Inflammatory macrophage treated with lipopolysaccharide for 4 hours (primary cell): ENCODE measurements around the gene AQP2.

Experiments
- DNase-seq: peaks from one replicate; pipeline ENCODE4 v3.0.0-alpha.2; 2020

The AQP2 gene

GRCh38 chr12:49950273-49951251 lies at the start of gene AQP2:
TSS of gene AQP2 (plus strand) at chr12:49950737. CDS start at chr12:49950831, 94 bp downstream.
- DNase-seq = no peak

- no peak for DNase-seq
Observed at GRCh38 chr12:49901026-49901425, 49.5 kb upstream of the AQP2 start.

GRCh38 chr12:49901986-49902385 lies 48.6 kb upstream of the AQP2 start:
- DNase-seq = no peak

GRCh38 chr12:49902399-49903350 lies 47.9 kb upstream of the AQP2 start:
- DNase-seq = no peak

- no peak for DNase-seq
Observed at GRCh38 chr12:49903351-49903699, 47.2 kb upstream of the AQP2 start.

- no peak for DNase-seq
Observed at GRCh38 chr12:49903700-49904423, 46.7 kb upstream of the AQP2 start, which contains the start of gene FAIM2. TSS of gene FAIM2 (minus strand) at chr12:49903900. CDS start at chr12:49903792, 108 bp downstream.

GRCh38 chr12:49904601-49905000 lies 45.9 kb upstream of the AQP2 start:
- no peak for DNase-seq

GRCh38 chr12:49905718-49906314 lies 44.7 kb upstream of the AQP2 start:
- no peak for DNase-seq

GRCh38 chr12:49907352-49907751 lies 43.2 kb upstream of the AQP2 start:
- no peak for DNase-seq

- DNase-seq = no peak
Observed at GRCh38 chr12:49909356-49909755, 41.2 kb upstream of the AQP2 start.

GRCh38 chr12:49909826-49910225 lies 40.7 kb upstream of the AQP2 start:
- DNase-seq = peak; percentile 72

- DNase-seq = no peak
Observed at GRCh38 chr12:49910331-49911212, 40.0 kb upstream of the AQP2 start.

- DNase-seq = no peak
Observed at GRCh38 chr12:49911213-49911605, 39.3 kb upstream of the AQP2 start.

GRCh38 chr12:49912345-49913255 lies 37.9 kb upstream of the AQP2 start:
- no peak for DNase-seq

GRCh38 chr12:49916129-49916919 lies 34.2 kb upstream of the AQP2 start:
- no peak for DNase-seq

GRCh38 chr12:49917166-49917787 lies 33.3 kb upstream of the AQP2 start:
- DNase-seq = no peak

- no peak for DNase-seq
Observed at GRCh38 chr12:49917788-49918173, 32.8 kb upstream of the AQP2 start.

GRCh38 chr12:49920241-49920914 lies 30.2 kb upstream of the AQP2 start:
- DNase-seq = peak; percentile 79
